Measurements from ENCODE around the gene GPC5. TPM values are rescaled to one million over a fixed set of nuclear protein-coding genes. Genes with fewer than 3 reads are reported as not detected.

The GPC5 gene
- total and polyA plus RNA-seq, 7 donors: 0.23 TPM; not detected in 6

DNA sequence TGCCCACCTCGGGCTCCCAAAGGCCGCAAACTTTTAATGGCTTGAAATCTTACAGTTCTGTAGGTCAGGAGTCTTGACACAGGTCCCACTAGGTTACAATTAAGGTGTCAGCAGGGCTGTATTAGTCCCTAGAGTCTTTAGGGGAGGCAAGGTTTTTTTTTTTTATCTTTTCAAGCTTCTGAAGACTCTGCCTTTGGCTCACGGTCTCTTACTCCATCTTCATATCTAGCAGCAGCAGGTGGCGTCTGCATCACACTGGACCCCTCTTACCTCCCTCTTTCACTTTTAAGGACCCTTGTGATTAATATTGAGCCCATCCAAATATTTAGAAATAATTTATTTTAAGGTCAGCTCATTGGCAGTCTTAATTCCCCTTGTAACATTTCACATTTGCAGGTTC is 39.3 kb upstream of the GPC5 start:
- no peaks in the 10 kb centered on the region for H3K4me1 ChIP-seq
- no peak overlapping the region for H3K27ac ChIP-seq
- intact Hi-C loops (cut with DNase I): no loop called here
- H3K27me3 ChIP-seq (ENCODE audit: insufficient read depth in 3 of 3, low read length in 2 of 3): no peaks in the 10 kb centered on the region
- ATAC-seq (no peak), DNase-seq (no peak)
- TF ChIP-seq, protein P1, sequence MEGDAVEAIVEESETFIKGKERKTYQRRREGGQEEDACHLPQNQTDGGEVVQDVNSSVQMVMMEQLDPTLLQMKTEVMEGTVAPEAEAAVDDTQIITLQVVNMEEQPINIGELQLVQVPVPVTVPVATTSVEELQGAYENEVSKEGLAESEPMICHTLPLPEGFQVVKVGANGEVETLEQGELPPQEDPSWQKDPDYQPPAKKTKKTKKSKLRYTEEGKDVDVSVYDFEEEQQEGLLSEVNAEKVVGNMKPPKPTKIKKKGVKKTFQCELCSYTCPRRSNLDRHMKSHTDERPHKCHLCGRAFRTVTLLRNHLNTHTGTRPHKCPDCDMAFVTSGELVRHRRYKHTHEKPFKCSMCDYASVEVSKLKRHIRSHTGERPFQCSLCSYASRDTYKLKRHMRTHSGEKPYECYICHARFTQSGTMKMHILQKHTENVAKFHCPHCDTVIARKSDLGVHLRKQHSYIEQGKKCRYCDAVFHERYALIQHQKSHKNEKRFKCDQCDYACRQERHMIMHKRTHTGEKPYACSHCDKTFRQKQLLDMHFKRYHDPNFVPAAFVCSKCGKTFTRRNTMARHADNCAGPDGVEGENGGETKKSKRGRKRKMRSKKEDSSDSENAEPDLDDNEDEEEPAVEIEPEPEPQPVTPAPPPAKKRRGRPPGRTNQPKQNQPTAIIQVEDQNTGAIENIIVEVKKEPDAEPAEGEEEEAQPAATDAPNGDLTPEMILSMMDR (IDR thresholded peaks at IDR 0.05): no peak
- peaks cover 4 to 41% of the 10 kb centered on the region in 2 donors for H3K36me3 ChIP-seq (ENCODE audit: insufficient read depth in 1 of 2, low read depth in 1 of 2)
- H3K9me3 ChIP-seq: no peaks in the 10 kb centered on the region
- WGBS, 3 donors: 80 to 84% (median 82%) methylated on average over 4 of the region's 4 CpGs
- H3K4me3 ChIP-seq: no peak overlapping the region

DNA sequence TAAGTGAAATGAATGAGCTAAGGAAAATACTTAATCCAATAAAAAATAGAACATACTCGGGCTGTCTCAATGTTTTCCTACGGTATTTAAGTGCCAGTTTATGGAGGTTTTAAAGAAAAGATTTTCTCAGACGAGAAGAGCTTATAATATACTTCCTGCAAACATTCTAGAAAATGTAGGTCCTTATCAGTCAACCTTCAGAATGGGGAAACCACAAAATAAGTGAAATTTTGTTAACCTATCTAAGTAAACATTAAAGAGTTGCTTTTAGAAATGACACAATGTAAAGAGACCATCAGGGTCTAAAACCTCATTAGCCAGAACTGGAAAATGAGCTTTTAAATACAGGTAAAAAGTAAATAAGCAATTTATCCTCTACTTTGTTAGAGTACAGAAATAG is 38.8 kb upstream of the GPC5 start:
- Histone ChIP-seq H3K27me3 (ENCODE audit: insufficient read depth in 3 of 3, low read length in 2 of 3) (no peaks in the 10 kb centered on the region), H3K36me3 (ENCODE audit: insufficient read depth in 1 of 2, low read depth in 1 of 2) (peaks cover 4 to 35% of the 10 kb centered on the region in 2 donors), H3K9me3 (no peaks in the 10 kb centered on the region), H3K27ac (no peak overlapping the region), H3K4me3 (no peak overlapping the region), H3K4me1 (no peaks in the 10 kb centered on the region)
- ATAC-seq (no peak), DNase-seq (no peak)
- TF ChIP-seq, protein P1 (IDR thresholded peaks at IDR 0.05): no peak
- WGBS, 3 donors: 71 to 78% (median 74%) methylated on average over 3 of the region's 3 CpGs
- intact Hi-C loops (cut with DNase I): no loop called here

DNA sequence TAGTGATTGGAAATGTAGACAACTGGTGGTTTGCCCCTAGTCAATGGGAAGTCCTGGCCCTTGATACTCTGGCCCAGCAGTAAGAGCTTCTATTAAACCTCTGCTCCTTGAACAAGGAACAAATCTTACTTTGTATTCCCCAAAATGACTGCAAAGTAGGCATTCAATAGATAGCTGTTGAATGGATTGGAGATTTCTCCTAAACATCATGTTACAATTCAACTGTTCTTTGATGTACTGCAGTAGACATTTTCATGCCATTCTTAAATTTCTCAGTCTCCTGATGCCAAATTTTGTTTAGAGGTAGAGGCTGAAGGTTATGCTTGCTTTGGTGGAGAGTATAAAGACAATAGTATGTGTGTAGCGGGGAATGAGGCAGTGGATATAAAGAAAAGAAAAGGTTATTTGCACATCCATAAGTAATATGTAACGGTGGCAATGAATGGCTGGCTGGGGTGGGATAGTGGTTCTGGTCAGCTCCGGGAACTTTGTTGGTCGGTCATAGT is 38.1 kb upstream of the GPC5 start:
- H3K27me3 ChIP-seq (ENCODE audit: insufficient read depth in 3 of 3, low read length in 2 of 3): no peaks in the 10 kb centered on the region
- peaks cover 4 to 29% of the 10 kb centered on the region in 2 donors for H3K36me3 ChIP-seq (ENCODE audit: insufficient read depth in 1 of 2, low read depth in 1 of 2)
- no peak overlapping the region for H3K27ac ChIP-seq
- TF ChIP-seq, protein P1 (IDR thresholded peaks at IDR 0.05): no peak
- 91 to 96% (median 92%) methylated on average over 4 of the region's 4 CpGs for WGBS, 3 donors
- no peak overlapping the region for H3K4me3 ChIP-seq
- intact Hi-C loops (cut with DNase I): no loop called here
- H3K4me1 ChIP-seq: no peaks in the 10 kb centered on the region
- H3K9me3 ChIP-seq: no peaks in the 10 kb centered on the region
- ATAC-seq (peak in 1 of 4 donors; percentile 8), DNase-seq (no peak)

DNA sequence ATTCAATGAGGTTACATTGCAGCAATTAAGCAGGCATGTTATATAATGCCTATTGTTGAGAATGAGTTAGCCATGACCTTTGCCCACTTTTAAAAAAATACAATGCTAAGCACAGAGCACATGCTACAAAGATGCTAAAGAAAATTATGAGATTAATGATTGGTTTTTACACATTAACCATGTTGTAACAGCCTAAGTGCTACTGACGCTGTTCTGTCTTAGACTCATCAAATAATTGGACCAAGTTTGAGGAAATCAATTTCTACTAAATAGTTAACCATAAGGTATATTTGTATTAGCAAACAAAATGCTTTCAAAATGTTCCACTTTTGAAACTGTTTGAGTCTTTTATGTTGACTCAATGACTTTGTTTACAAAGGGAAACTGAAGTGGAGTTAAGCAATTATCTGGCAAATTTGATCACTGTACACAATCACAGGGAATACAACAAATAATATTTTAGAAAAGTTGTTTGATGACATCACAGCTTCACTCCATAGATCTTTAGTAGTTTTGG is 36.6 kb upstream of the GPC5 start:
- H3K27me3 ChIP-seq (ENCODE audit: insufficient read depth in 3 of 3, low read length in 2 of 3): no peaks in the 10 kb centered on the region
- 95 to 100% (median 96%) methylated on average over 1 of the region's 1 CpG for WGBS, 3 donors
- ATAC-seq: no peak
- DNase-seq: no peak
- peaks cover 3 to 14% of the 10 kb centered on the region in 2 donors for H3K36me3 ChIP-seq (ENCODE audit: insufficient read depth in 1 of 2, low read depth in 1 of 2)
- H3K9me3 ChIP-seq: no peaks in the 10 kb centered on the region
- intact Hi-C loops (cut with DNase I): no loop called here
- H3K4me3 ChIP-seq: no peak overlapping the region
- TF ChIP-seq, protein P1 (IDR thresholded peaks at IDR 0.05): no peak
- no peak overlapping the region for H3K27ac ChIP-seq
- H3K4me1 ChIP-seq: no peaks in the 10 kb centered on the region

DNA sequence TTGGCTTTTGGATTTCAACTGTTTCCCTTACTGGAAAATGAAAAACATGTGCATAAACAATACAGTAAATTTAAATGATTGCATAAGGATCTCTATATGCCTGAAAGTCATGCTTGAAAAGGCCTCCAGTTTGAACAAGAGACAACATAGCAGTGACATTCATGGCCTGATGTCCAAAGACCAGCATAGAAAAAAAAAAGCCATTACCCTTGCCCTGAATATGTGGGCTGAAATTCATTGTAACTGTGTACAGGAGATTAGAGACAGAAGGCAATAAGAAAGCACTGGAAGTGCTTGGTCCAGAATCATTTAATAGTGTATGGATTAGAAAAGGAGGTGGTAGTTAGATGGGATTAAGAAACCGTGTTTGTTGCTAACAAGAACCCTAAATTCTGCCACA is 35.5 kb upstream of the GPC5 start:
- WGBS, 3 donors: 81 to 93% (median 85%) methylated on average over 1 of the region's 1 CpG
- Histone ChIP-seq H3K9me3 (no peaks in the 10 kb centered on the region), H3K36me3 (ENCODE audit: insufficient read depth in 1 of 2, low read depth in 1 of 2) (peaks cover 2 to 3% of the 10 kb centered on the region in 2 donors), H3K27ac (no peak overlapping the region), H3K27me3 (ENCODE audit: insufficient read depth in 3 of 3, low read length in 2 of 3) (no peaks in the 10 kb centered on the region), H3K4me1 (no peaks in the 10 kb centered on the region), H3K4me3 (no peak overlapping the region)
- ATAC-seq (no peak), DNase-seq (no peak)
- intact Hi-C loops (cut with DNase I): no loop called here
- TF ChIP-seq, protein P1 (IDR thresholded peaks at IDR 0.05): no peak
